Measurements from ENCODE around the gene SLC35D1. TPM values are rescaled to one million over a fixed set of nuclear protein-coding genes. Genes with fewer than 3 reads are reported as not detected.

Gene SLC35D1
- total RNA-seq, 2 experiments from 2014 or later = 10.8 to 13.1 TPM

- Histone ChIP-seq H3K4me2 (ENCODE audit: low read length) (peak overlapping the region; percentile 42), H3K4me3 (ENCODE audit: low read depth, low read length, poor library complexity, severe bottlenecking) (no peak overlapping the region), H4K20me1 (ENCODE audit: insufficient read depth, low read length) (no peaks in the 10 kb centered on the region), H3K4me1 (ENCODE audit: insufficient read depth, low read length, poor library complexity, severe bottlenecking) (peaks cover 19% of the 10 kb centered on the region), H3K9me2 (ENCODE audit: insufficient read depth, low read length) (no peaks in the 10 kb centered on the region), H3K36me3 (ENCODE audit: insufficient read depth, low read length) (no peaks in the 10 kb centered on the region), H3K9me3 (ENCODE audit: low read length) (no peaks in the 10 kb centered on the region), H3K27ac (ENCODE audit: low read depth, low read length, poor library complexity, severe bottlenecking) (no peak overlapping the region), H3K79me2 (ENCODE audit: insufficient read depth, low read depth, low read length) (no peaks in the 10 kb centered on the region), H2AFZ (ENCODE audit: low read length) (peak overlapping the region; percentile 96)
- no TSS peak for BruUV-seq (replicated peaks)
- ChIA-PET POLR2A (interaction anchor here (1.6 kb wide), 1 partner anchor 47 kb away, joined by 3 read pairs; the partner anchor contains the start of gene SLC35D1), CTCF (ENCODE audit: unreplicated experiment) (no interaction called here)
- TF ChIP-seq, protein P1, sequence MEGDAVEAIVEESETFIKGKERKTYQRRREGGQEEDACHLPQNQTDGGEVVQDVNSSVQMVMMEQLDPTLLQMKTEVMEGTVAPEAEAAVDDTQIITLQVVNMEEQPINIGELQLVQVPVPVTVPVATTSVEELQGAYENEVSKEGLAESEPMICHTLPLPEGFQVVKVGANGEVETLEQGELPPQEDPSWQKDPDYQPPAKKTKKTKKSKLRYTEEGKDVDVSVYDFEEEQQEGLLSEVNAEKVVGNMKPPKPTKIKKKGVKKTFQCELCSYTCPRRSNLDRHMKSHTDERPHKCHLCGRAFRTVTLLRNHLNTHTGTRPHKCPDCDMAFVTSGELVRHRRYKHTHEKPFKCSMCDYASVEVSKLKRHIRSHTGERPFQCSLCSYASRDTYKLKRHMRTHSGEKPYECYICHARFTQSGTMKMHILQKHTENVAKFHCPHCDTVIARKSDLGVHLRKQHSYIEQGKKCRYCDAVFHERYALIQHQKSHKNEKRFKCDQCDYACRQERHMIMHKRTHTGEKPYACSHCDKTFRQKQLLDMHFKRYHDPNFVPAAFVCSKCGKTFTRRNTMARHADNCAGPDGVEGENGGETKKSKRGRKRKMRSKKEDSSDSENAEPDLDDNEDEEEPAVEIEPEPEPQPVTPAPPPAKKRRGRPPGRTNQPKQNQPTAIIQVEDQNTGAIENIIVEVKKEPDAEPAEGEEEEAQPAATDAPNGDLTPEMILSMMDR (conservative IDR thresholded peaks at IDR 0.05; ENCODE audit: low read length) = no peak
- TF ChIP-seq EZH2phosphoT487 (IDR thresholded peaks at IDR 0.05; ENCODE audit: borderline replicate concordance, low read depth, low read length) = no peak
- DNase-seq (ENCODE audit: low spot score) = no peak
- intact Hi-C loops (cut with micrococcal nuclease; ENCODE audit: unreplicated experiment) = no loop called here
Measured at GRCh38 chr1:67100833-67101232, 46.9 kb upstream of the SLC35D1 start.

DNA sequence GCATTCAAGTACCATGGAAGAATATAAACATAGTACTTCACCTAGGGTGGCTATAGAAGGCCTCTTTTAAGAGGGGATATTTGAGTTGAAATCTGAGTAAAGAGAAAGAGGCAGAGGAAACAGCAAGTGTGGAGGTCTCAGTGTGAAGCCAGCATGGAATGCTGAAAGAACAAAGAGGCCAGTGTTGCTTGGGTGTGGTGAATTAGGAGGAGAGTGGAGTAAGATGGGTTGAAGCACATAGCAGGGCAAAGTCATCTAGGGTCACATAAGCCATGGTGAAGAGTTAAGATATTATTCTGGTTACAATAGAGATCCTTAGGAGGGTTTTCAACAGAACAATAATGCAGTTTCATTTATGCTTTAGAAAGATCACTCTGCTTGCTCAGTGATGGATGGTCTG, 43.4 kb upstream of the SLC35D1 start:
- TF ChIP-seq EZH2phosphoT487 (IDR thresholded peaks at IDR 0.05; ENCODE audit: borderline replicate concordance, low read depth, low read length) = no peak
- TF ChIP-seq, protein P1 (conservative IDR thresholded peaks at IDR 0.05; ENCODE audit: low read length) = no peak
- Histone ChIP-seq H3K4me1 (ENCODE audit: insufficient read depth, low read length, poor library complexity, severe bottlenecking) (peaks cover 15% of the 10 kb centered on the region), H2AFZ (ENCODE audit: low read length) (no peak overlapping the region), H3K4me3 (ENCODE audit: low read depth, low read length, poor library complexity, severe bottlenecking) (no peak overlapping the region), H3K4me2 (ENCODE audit: low read length) (no peak overlapping the region), H3K79me2 (ENCODE audit: insufficient read depth, low read depth, low read length) (no peaks in the 10 kb centered on the region), H3K9me2 (ENCODE audit: insufficient read depth, low read length) (no peaks in the 10 kb centered on the region), H4K20me1 (ENCODE audit: insufficient read depth, low read length) (no peaks in the 10 kb centered on the region), H3K36me3 (ENCODE audit: insufficient read depth, low read length) (no peaks in the 10 kb centered on the region), H3K27ac (ENCODE audit: low read depth, low read length, poor library complexity, severe bottlenecking) (no peak overlapping the region), H3K9me3 (ENCODE audit: low read length) (no peaks in the 10 kb centered on the region)
- POLR2A ChIA-PET = interaction anchor here (1.0 kb wide), 1 partner anchor 11 kb away, joined by 3 read pairs; no protein-coding TSS in a partner anchor
- CTCF ChIA-PET (ENCODE audit: unreplicated experiment) = no interaction called here
- intact Hi-C loops (cut with micrococcal nuclease; ENCODE audit: unreplicated experiment) = no loop called here
- no TSS peak for BruUV-seq (replicated peaks)
- DNase-seq (ENCODE audit: low spot score) = no peak

GRCh38 chr1:67094191-67094590, 40.2 kb upstream of the SLC35D1 start:
- ChIA-PET POLR2A (interaction anchor here (0.6 to 1.3 kb wide), 2 partner anchors 11 to 66 kb away, joined by 3 read pairs; no protein-coding TSS in a partner anchor), CTCF (ENCODE audit: unreplicated experiment) (no interaction called here)
- Histone ChIP-seq H3K9me2 (ENCODE audit: insufficient read depth, low read length) (no peaks in the 10 kb centered on the region), H3K36me3 (ENCODE audit: insufficient read depth, low read length) (no peaks in the 10 kb centered on the region), H3K79me2 (ENCODE audit: insufficient read depth, low read depth, low read length) (no peaks in the 10 kb centered on the region), H3K9me3 (ENCODE audit: low read length) (no peaks in the 10 kb centered on the region), H2AFZ (ENCODE audit: low read length) (no peak overlapping the region), H3K4me2 (ENCODE audit: low read length) (no peak overlapping the region), H4K20me1 (ENCODE audit: insufficient read depth, low read length) (no peaks in the 10 kb centered on the region), H3K4me1 (ENCODE audit: insufficient read depth, low read length, poor library complexity, severe bottlenecking) (no peaks in the 10 kb centered on the region), H3K4me3 (ENCODE audit: low read depth, low read length, poor library complexity, severe bottlenecking) (no peak overlapping the region), H3K27ac (ENCODE audit: low read depth, low read length, poor library complexity, severe bottlenecking) (no peak overlapping the region)
- no peak for DNase-seq (ENCODE audit: low spot score)
- intact Hi-C loops (cut with micrococcal nuclease; ENCODE audit: unreplicated experiment) = no loop called here
- BruUV-seq (replicated peaks) = no TSS peak
- TF ChIP-seq, protein P1 (conservative IDR thresholded peaks at IDR 0.05; ENCODE audit: low read length) = no peak
